Measurements from ENCODE around the gene MRFAP1L1.
A peak's percentile ranks its signal among the peaks of the same experiment; 100 is the strongest.

Gene MRFAP1L1

DNA sequence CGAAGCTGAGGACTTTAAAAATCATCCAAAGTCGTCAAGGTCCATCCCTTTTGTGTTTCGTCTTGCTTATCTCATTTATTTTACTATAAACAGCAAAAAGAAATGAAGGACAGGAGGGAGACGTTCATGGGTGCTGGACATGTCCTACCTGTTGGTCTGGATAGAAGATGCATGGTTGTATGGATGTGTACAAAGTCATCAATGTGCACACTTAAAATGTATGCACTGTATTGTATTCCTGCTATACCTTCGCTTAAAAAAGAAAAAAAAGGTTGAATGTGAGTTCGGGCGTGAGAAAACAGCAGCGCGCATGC is 6.0 kb upstream of the MRFAP1L1 start:
- Histone ChIP-seq H3K27ac (ENCODE audit: low read depth, low read length) (no peak overlapping the region), H3K4me2 (ENCODE audit: low read length) (peak overlapping the region; percentile 78), H4K20me1 (ENCODE audit: control insufficient read depth, insufficient read depth, low read depth, low read length) (peaks cover 8% of the 10 kb centered on the region; the same call in 1 of the 2 replicates), H3K9me2 (replicated peaks; ENCODE audit: control insufficient read depth, low read length) (no peaks in the 10 kb centered on the region), H3F3A (ENCODE audit: control insufficient read depth, insufficient read depth) (peaks cover 3% of the 10 kb centered on the region; the same call in 1 of the 2 replicates), H3K79me2 (ENCODE audit: control insufficient read depth, low read length) (peaks cover 31% of the 10 kb centered on the region), H3K9me3 (ENCODE audit: control insufficient read depth, insufficient read depth, low read length) (peaks cover 1% of the 10 kb centered on the region; the same call in 1 of the 2 replicates), H3K27me3 (ENCODE audit: control insufficient read depth, low read length) (no peaks in the 10 kb centered on the region), H3K4me3 (ENCODE audit: low read length) (peak overlapping the region; percentile 86), H3K36me3 (ENCODE audit: control insufficient read depth, low read length) (peaks cover 17% of the 10 kb centered on the region), H3K4me1 (ENCODE audit: control insufficient read depth, low read length) (peaks cover 27% of the 10 kb centered on the region)
- TF ChIP-seq, protein P1, sequence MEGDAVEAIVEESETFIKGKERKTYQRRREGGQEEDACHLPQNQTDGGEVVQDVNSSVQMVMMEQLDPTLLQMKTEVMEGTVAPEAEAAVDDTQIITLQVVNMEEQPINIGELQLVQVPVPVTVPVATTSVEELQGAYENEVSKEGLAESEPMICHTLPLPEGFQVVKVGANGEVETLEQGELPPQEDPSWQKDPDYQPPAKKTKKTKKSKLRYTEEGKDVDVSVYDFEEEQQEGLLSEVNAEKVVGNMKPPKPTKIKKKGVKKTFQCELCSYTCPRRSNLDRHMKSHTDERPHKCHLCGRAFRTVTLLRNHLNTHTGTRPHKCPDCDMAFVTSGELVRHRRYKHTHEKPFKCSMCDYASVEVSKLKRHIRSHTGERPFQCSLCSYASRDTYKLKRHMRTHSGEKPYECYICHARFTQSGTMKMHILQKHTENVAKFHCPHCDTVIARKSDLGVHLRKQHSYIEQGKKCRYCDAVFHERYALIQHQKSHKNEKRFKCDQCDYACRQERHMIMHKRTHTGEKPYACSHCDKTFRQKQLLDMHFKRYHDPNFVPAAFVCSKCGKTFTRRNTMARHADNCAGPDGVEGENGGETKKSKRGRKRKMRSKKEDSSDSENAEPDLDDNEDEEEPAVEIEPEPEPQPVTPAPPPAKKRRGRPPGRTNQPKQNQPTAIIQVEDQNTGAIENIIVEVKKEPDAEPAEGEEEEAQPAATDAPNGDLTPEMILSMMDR (IDR thresholded peaks at IDR 0.05; ENCODE audit: low read depth, low read length, poor library complexity, severe bottlenecking), result no peak

DNA sequence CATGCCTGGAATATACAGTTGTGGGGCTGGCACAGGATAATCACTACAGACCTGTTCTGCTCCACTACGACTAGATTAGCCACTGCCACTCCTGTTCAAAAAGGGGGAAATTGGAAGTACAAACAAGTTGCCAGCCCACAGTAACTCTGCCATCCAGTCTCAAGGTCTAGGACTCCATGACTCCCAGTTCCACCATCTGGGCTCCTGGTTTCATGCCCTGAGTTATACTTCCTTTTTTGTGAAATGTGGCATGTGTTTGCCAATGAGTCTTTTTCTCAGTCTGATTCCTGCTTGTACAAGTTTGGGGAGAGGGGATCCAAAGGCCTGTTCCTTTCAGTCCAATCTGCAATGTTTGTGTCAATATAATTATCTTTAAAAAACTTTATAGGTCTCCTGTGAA is 5.3 kb upstream of the MRFAP1L1 start:
- no peak overlapping the region for H3K27ac ChIP-seq (ENCODE audit: low read depth, low read length)
- peaks cover 31% of the 10 kb centered on the region for H3K79me2 ChIP-seq (ENCODE audit: control insufficient read depth, low read length)
- peaks cover 3% of the 10 kb centered on the region; the same call in 1 of the 2 replicates for H3F3A ChIP-seq (ENCODE audit: control insufficient read depth, insufficient read depth)
- peaks cover 17% of the 10 kb centered on the region for H3K36me3 ChIP-seq (ENCODE audit: control insufficient read depth, low read length)
- no peak overlapping the region; the same call in 1 of the 2 replicates for H3K4me3 ChIP-seq (ENCODE audit: low read length)
- peaks cover 27% of the 10 kb centered on the region for H3K4me1 ChIP-seq (ENCODE audit: control insufficient read depth, low read length)
- no peak overlapping the region for H3K4me2 ChIP-seq (ENCODE audit: low read length)
- H4K20me1 ChIP-seq (ENCODE audit: control insufficient read depth, insufficient read depth, low read depth, low read length), result peaks cover 8% of the 10 kb centered on the region; the same call in 1 of the 2 replicates
- no peaks in the 10 kb centered on the region for H3K9me2 ChIP-seq (replicated peaks; ENCODE audit: control insufficient read depth, low read length)
- H3K9me3 ChIP-seq (ENCODE audit: control insufficient read depth, insufficient read depth, low read length), result peaks cover 6% of the 10 kb centered on the region; the same call in 1 of the 2 replicates
- no peaks in the 10 kb centered on the region for H3K27me3 ChIP-seq (ENCODE audit: control insufficient read depth, low read length)
- TF ChIP-seq, protein P1 (IDR thresholded peaks at IDR 0.05; ENCODE audit: low read depth, low read length, poor library complexity, severe bottlenecking), result no peak
- TF ChIP-seq EZH2phosphoT487 (IDR thresholded peaks at IDR 0.05; ENCODE audit: borderline replicate concordance, low read length), result no peak

DNA sequence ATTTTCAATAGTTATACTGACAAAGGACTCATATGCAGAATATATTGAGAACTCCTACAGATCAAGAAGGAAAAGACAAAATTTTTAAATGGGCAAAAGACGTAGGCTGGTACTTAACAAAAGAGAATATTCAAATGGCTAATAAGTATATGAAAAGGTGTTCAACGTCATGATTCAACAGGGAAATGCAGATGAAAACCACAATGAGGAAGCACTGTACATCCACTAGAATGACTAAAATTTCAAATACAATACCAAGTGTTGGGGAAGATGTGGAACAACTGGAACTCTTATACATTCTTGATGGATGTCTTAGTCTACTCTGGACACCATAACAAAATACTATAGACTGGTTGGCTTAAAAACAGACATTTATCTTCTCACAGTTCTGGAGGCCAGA is 1.3 kb upstream of the MRFAP1L1 start:
- H3K9me3 ChIP-seq (ENCODE audit: control insufficient read depth, insufficient read depth, low read length), result peaks cover 22% of the 10 kb centered on the region
- peak overlapping the region; percentile 91; the same call in 1 of the 2 replicates for H3K4me2 ChIP-seq (ENCODE audit: low read length)
- peaks cover 42% of the 10 kb centered on the region for H3K79me2 ChIP-seq (ENCODE audit: control insufficient read depth, low read length)
- no peaks in the 10 kb centered on the region for H3K9me2 ChIP-seq (replicated peaks; ENCODE audit: control insufficient read depth, low read length)
- H3K4me1 ChIP-seq (ENCODE audit: control insufficient read depth, low read length), result peaks cover 40% of the 10 kb centered on the region
- peaks cover 3% of the 10 kb centered on the region; the same call in 1 of the 2 replicates for H4K20me1 ChIP-seq (ENCODE audit: control insufficient read depth, insufficient read depth, low read depth, low read length)
- peaks cover 34% of the 10 kb centered on the region for H3K36me3 ChIP-seq (ENCODE audit: control insufficient read depth, low read length)
- no peaks in the 10 kb centered on the region for H3F3A ChIP-seq (ENCODE audit: control insufficient read depth, insufficient read depth)
- no peaks in the 10 kb centered on the region for H3K27me3 ChIP-seq (ENCODE audit: control insufficient read depth, low read length)
- no peak overlapping the region for H3K27ac ChIP-seq (ENCODE audit: low read depth, low read length)
- no peak for TF ChIP-seq EZH2phosphoT487 (IDR thresholded peaks at IDR 0.05; ENCODE audit: borderline replicate concordance, low read length)
- TF ChIP-seq, protein P1 (IDR thresholded peaks at IDR 0.05; ENCODE audit: low read depth, low read length, poor library complexity, severe bottlenecking), result no peak
- no peak overlapping the region for H3K4me3 ChIP-seq (ENCODE audit: low read length)

Data from DOHH2 (cell line).